ENCODE results near the gene SAA2. TPM values are rescaled to one million over a fixed set of nuclear protein-coding genes. Genes with fewer than 3 reads are reported as not detected.

Gene SAA2
- total RNA-seq, 4 donors from 2014 or later = 7.7 to 236 (median 71.9) TPM

DNA sequence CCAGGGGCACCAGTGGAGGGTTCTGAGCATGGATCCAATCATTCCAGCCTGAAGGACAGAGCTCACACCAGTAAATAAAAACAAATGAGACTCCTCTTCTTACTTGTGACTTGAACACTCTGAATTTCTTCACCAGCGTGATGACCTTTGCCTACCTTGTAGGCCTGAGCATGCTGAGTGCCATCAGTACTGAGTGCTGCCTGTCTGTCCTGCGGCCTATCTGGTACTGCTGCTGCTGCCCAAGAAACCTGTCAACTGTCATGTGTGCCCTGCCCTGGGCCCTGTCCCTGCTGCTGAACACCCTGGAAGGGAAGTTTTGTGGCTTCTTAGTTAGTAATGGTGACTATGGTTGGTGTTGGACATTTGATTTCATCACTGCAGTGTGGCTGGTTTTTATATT lies 51.9 kb downstream of the SAA2 start:
- no peak for TF ChIP-seq CTCF (IDR thresholded peaks at IDR 0.05; ENCODE audit: low read depth)

Small RNA genes within 50 kb of the gene (small RNA-seq; reads per million reads assigned to genes)
- not detected for gene RNA5SP333
- gene RNA5SP334 = not detected

Other genes starting within 250 kb of the SAA2 start
- 10 to 100 TPM; 22.2 to 27.9 (median 26.1) TPM for gene SERGEF, start 235.6 kb downstream of the SAA2 start, total RNA-seq
- gene TPH1, start 202.4 kb downstream of the SAA2 start, total RNA-seq = 1 to 10 TPM in 2 of 4 donors, under 1 TPM in 2; 0.17 to 1.6 (median 0.94) TPM
- gene SAAL1, start 142.6 kb downstream of the SAA2 start, total RNA-seq = 10 to 100 TPM; 10.8 to 15.6 (median 13.3) TPM
- gene MRGPRX3, start 116.1 kb downstream of the SAA2 start, total RNA-seq = not detected
- not detected for gene MRGPRX4, start 75.8 kb downstream of the SAA2 start, total RNA-seq
- gene SAA4, start 11.9 kb downstream of the SAA2 start, total RNA-seq = 1 to 10 TPM in 2 of 4 donors, not detected in 2; 2.6 to 5.1 TPM
- 1,000 to 10,000 TPM in 1 of 4 donors, 100 to 1,000 TPM in 2, 10 to 100 TPM in 1; 72.0 to 1,133 (median 441) TPM for gene SAA1, start 17.6 kb upstream of the SAA2 start, total RNA-seq
- 10 to 100 TPM; 17.1 to 35.1 (median 18.4) TPM for gene HPS5, start 73.5 kb upstream of the SAA2 start, total RNA-seq
- gene GTF2H1, start 73.9 kb upstream of the SAA2 start, total RNA-seq = 10 to 100 TPM; 50.7 to 80.4 (median 77.1) TPM
- gene LDHA, start 145.9 kb upstream of the SAA2 start, total RNA-seq = 100 to 1,000 TPM; 504 to 615 (median 514) TPM
- gene LDHC, start 163.7 kb upstream of the SAA2 start, total RNA-seq = not detected
- gene LDHAL6A, start 207.2 kb upstream of the SAA2 start, total RNA-seq = not detected